Loucy (cell line): ENCODE data around the gene CRB2.

Experiments
- H2AFZ ChIP-seq: fragments of 200-600 bp; sonication (generic); 2 replicates; pipeline ENCODE4 v1.6.0; 2016; ENCODE audit warnings: antibody characterized with exemption, mild to moderate bottlenecking, low read length, moderate library complexity
- H3F3A ChIP-seq: fragments of 200-600 bp; 2 replicates; pipeline ENCODE4 v1.6.0; 2016; ENCODE audit warnings: antibody characterized with exemption, low read depth, mild to moderate bottlenecking
- H3K27me3 ChIP-seq: fragments of 200-600 bp; sonication (generic); 2 replicates; pipeline ENCODE4 v1.6.1; 2014; ENCODE audit warnings: low read length, mild to moderate bottlenecking; ENCODE audit not compliant: insufficient read depth, poor library complexity, severe bottlenecking
- H3K36me3 ChIP-seq: fragments of 200-600 bp; sonication (generic); 2 replicates; pipeline ENCODE4 v1.6.1; 2016; ENCODE audit warnings: low read length; ENCODE audit not compliant: insufficient read depth
- H3K4me1 ChIP-seq: fragments of 200-600 bp; sonication (generic); 2 replicates; pipeline ENCODE4 v1.5.1; 2014; ENCODE audit warnings: low read length, mild to moderate bottlenecking; ENCODE audit not compliant: insufficient read depth, poor library complexity, severe bottlenecking
- H3K4me2 ChIP-seq: fragments of 200-600 bp; sonication (generic); 2 replicates; pipeline ENCODE4 v1.6.0; 2014; ENCODE audit warnings: antibody characterized with exemption, low read length, low read depth, mild to moderate bottlenecking; ENCODE audit not compliant: poor library complexity, severe bottlenecking
- H3K4me3 ChIP-seq: fragments of 200-600 bp; sonication (generic); 2 replicates; pipeline ENCODE4 v1.5.1; 2014; ENCODE audit warnings: low read length, mild to moderate bottlenecking, mixed read lengths; ENCODE audit not compliant: poor library complexity, severe bottlenecking
- H3K79me2 ChIP-seq: fragments of 200-600 bp; sonication (generic); 2 replicates; pipeline ENCODE4 v1.6.1; 2014; ENCODE audit warnings: low read length; ENCODE audit not compliant: insufficient read depth
- H3K9ac ChIP-seq: fragments of 200-600 bp; sonication (generic); 2 replicates; pipeline ENCODE4 v1.6.0; 2014; ENCODE audit warnings: mild to moderate bottlenecking, low read depth, low read length, moderate library complexity; ENCODE audit not compliant: poor library complexity, severe bottlenecking
- H3K9me2 ChIP-seq: fragments of 200-600 bp; sonication (generic); replicated peaks from 2 replicates; pipeline ENCODE4 v1.6.1; 2016; ENCODE audit warnings: low read depth, low read length, mixed read lengths
- H3K9me3 ChIP-seq: fragments of 200-600 bp; sonication (generic); 2 replicates; pipeline ENCODE4 v1.6.1; 2014; ENCODE audit warnings: mild to moderate bottlenecking, antibody characterized with exemption, low read length, low read depth; ENCODE audit not compliant: insufficient read depth
- H4K20me1 ChIP-seq: fragments of 200-600 bp; sonication (generic); 2 replicates; pipeline ENCODE4 v1.6.0; 2014; ENCODE audit warnings: antibody characterized with exemption, low read length, mild to moderate bottlenecking; ENCODE audit not compliant: insufficient read depth, poor library complexity, severe bottlenecking
- CTCF ChIP-seq: fragments of 200-600 bp; sonication (generic); conservative IDR thresholded peaks from 2 replicates; pipeline ENCODE4 v1.5.1; 2014; ENCODE audit warnings: mild to moderate bottlenecking, antibody characterized with exemption, low read length
- EZH2phosphoT487 ChIP-seq: fragments of 200-600 bp; IDR thresholded peaks from 2 replicates; pipeline ENCODE4 v1.6.1; 2018; ENCODE audit warnings: antibody characterized with exemption, mild to moderate bottlenecking, moderate library complexity, borderline replicate concordance

The CRB2 gene

GRCh38 chr9:123334639-123335038 lies 21.4 kb upstream of the CRB2 start:
- Histone ChIP-seq H3K4me2 (no peak overlapping the region), H3K27me3 (no peaks in the 10 kb centered on the region), H3K79me2 (no peaks in the 10 kb centered on the region), H3K9me2 (no peaks in the 10 kb centered on the region), H3K4me3 (no peak overlapping the region), H3K9ac (no peak overlapping the region), H3K36me3 (no peaks in the 10 kb centered on the region), H3F3A (no peaks in the 10 kb centered on the region), H4K20me1 (no peaks in the 10 kb centered on the region), H3K9me3 (no peaks in the 10 kb centered on the region), H2AFZ (no peak overlapping the region), H3K4me1 (peaks cover 2% of the 10 kb centered on the region)
- no peak for TF ChIP-seq CTCF
- TF ChIP-seq EZH2phosphoT487 = no peak

DNA sequence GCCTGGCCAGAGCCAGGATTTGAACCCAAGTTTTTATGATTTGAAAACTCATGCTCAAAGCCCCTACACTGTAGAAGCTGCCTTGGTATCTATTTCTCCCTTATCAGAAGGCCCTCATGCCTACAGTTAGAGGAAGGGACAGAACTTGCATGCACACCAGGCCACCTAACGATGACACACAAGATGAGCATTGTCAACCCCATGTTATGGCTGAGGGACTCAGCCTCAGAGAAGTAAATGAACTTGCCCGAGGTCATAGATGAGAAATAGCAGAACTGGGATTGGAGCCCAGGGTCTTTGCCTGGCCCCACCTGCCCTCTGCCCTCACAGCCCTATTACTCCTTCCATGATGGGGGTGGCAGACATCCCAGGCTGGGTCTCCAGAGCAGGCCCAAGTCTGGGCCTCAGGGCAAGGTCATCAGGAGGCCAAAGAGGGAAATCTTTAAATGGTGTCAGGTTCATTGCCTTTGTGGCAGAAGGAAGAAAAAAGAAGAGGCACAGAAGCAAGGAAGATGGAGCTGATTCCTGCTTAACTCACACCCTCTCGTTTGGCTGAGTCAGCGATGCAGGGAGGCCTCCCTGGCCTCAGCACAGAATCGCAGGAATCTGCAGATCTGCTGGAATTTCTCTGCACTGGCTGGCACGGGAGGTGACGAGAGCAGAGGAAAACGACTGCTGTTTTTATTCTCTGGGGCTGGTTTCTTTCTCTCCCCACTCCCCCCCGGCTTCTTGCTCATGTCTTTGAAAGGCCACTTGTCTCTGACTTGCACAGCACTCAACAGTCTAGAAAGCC lies 20.6 kb upstream of the CRB2 start:
- no peak overlapping the region for H3K4me3 ChIP-seq
- H3K79me2 ChIP-seq = no peaks in the 10 kb centered on the region
- H3K4me1 ChIP-seq = peaks cover 7% of the 10 kb centered on the region
- no peaks in the 10 kb centered on the region for H4K20me1 ChIP-seq
- H3F3A ChIP-seq = no peaks in the 10 kb centered on the region
- TF ChIP-seq EZH2phosphoT487 = no peak
- no peak for TF ChIP-seq CTCF
- H3K9ac ChIP-seq = no peak overlapping the region
- H2AFZ ChIP-seq = no peak overlapping the region
- H3K9me2 ChIP-seq = no peaks in the 10 kb centered on the region
- H3K27me3 ChIP-seq = no peaks in the 10 kb centered on the region
- H3K4me2 ChIP-seq = no peak overlapping the region
- H3K9me3 ChIP-seq = no peaks in the 10 kb centered on the region
- H3K36me3 ChIP-seq = no peaks in the 10 kb centered on the region

DNA sequence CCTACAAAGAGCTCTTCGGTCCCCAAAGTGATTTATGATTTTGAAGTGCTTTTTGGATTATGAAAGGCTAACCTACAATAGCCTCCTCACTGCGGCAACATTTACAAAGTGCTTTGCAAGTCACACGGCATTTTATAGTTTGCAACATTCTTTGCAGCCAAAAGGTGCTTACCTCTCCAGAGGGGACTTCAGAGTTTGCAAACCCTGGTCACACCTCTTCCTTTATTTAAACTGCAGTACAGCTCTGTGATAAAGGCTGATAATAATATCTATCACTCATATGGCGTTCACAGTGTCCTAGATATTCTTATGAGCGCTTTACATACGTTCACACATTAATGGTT lies 20.0 kb upstream of the CRB2 start:
- no peak overlapping the region for H3K4me2 ChIP-seq

More for the DNA sequence above, 20.0 kb upstream of the CRB2 start:
- no peaks in the 10 kb centered on the region for H3K79me2 ChIP-seq
- peaks cover 11% of the 10 kb centered on the region for H3K4me1 ChIP-seq
- H4K20me1 ChIP-seq = no peaks in the 10 kb centered on the region
- no peaks in the 10 kb centered on the region for H3K9me3 ChIP-seq
- H3K4me3 ChIP-seq = no peak overlapping the region
- no peak overlapping the region for H2AFZ ChIP-seq
- no peaks in the 10 kb centered on the region for H3K27me3 ChIP-seq
- H3K36me3 ChIP-seq = no peaks in the 10 kb centered on the region
- no peaks in the 10 kb centered on the region for H3F3A ChIP-seq
- H3K9ac ChIP-seq = no peak overlapping the region
- TF ChIP-seq CTCF (no peak), EZH2phosphoT487 (no peak)
- H3K9me2 ChIP-seq = no peaks in the 10 kb centered on the region
